NCI-H748 (cell line): ENCODE results near the gene POLR1E.
"Not testable (repeated sequence)": the region's sequence is repeated elsewhere in the genome, so short reads cannot be mapped to it uniquely, and the experiment has no call there.

Experiments
- DNase-seq: peaks from one replicate; lab custom pipeline; 2025; ENCODE audit not compliant: unreplicated experiment; lab: John Stamatoyannopoulos, UW

POLR1E gene

DNA sequence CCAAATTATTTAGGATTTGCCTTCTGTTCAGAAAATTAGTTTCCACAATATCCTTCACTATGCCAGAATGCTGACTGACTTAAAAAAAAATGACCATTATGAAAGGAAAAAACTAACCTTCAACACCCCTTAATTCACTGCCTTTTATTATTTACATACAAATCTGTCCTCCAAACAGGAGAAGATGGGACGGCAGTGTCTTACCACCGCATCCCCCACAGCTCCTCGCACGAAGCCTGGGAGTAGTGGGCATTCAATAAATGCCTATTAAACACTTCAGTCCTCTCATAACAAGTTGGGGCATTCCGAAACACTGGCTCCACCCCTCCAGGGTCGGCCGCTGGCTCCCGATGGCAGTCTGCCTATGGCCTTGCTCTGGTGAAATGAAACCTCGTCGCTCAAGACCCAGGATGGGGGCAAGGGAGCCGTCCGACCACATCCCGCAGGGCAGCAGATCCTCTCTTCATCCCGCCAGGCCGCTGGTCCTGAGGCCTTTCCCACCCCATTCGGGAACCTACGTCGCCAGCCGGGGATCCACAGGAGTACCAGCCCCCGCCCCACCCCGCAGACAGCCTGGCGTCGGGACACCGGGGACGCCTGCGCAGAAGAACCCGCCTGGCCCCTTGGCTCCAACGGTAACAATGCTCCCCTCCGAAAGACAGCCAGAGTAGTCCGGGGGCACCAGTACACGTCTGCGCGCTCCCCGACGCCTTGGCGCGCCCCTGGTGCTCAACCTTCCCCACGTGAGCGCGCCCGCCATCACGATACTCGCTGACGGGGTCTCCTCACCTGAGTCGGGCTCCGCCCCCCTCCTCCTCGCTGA, 21.1 kb upstream of the POLR1E start:
- no peak for DNase-seq

DNA sequence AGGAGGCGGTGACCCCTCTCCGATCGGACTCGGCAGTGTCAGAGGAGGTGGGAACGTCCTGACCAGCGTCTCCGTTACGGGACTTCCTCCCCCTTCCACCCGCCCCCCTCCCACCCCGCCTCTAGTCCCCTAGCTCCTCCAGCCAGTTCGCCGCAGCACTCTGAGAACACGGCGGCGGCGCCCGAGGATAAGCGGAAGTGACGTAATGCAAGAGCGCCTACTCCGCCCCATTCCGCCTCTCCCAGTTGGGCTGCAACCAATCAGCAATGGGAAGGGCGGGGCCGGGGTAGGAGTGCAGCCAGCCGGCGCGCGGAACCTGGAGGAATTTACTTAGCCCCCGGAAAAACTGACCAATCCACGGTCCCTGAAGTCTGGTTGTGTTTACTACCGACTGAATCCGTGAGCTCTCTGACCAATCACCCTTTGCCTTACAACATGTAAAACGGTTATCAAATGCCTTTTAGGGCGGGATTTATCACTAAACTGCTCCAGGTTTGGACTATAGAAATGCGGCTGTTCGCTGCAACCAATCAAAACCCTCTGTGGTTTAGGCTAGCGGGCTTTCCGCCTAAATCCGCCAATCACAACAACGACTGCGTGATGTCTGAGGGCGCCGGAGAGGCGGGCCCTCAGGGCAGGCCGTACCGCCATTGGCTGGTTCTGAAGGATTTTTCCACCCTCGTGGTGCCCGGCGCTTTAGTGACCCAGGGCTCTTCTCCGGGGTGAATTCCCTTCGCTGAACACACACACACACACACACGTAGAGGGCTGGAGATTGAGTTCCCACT, 20.3 kb upstream of the POLR1E start, which contains the start of gene ZBTB5:
TSS of gene ZBTB5 (minus strand) at position 202 of the 788 bp plus-strand sequence. CDS start 22,899 bp downstream, outside the sequence.
- DNase-seq, result peak; percentile 100

DNA sequence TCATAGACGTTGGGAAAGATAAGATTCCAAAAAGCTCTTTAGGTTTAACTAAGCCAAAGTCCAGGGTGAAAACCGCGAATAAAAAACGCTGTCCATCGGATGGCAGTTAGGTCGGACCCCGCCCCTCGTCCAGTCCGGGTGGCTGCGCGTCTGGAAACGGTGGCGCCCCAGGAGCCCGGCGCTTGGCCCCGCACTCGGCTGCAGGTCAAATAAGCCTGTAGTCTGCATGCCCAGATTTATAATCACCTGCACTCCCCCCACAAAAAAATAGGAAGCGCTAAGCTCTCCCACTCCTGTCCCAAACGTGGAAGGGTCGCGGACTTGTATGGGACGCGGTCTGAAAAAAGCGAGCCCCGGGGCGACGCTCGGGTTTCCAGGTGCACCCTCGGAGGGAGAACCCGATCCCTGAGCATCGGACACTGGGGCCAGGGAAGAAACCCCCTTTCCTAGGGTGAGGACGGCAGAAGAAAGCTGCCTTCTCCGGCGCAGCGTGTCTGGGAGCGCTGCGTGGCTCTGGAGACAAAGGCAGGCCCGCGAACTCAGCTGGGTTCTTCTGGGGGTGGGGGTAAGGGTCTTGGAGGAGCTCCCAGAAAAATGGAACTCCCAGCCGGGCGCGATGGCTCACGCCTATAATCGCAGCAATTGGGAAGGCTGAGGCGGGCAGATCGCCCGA, 19.6 kb upstream of the POLR1E start:
- DNase-seq, result peak; percentile 60

DNA sequence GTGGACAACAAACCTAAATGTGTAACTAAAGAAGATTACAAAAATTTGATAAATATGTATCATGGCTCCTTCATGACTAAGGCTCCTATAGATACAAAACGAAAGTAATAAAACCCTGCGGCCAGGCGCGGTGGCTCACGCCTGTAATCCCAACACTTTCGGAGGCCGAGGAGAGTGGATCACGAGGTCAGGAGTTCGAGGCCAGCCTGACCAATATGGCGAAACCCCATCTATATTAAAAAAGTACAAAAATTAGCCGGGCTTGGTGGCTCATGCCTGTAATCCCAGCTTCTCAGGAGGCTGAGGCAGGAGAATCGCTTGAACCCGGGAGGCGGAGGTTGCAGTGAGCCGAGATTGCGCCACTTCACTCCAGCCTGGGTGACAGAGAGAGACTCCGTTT, 18.2 kb upstream of the POLR1E start:
- DNase-seq, result not testable (repeated sequence)

DNA sequence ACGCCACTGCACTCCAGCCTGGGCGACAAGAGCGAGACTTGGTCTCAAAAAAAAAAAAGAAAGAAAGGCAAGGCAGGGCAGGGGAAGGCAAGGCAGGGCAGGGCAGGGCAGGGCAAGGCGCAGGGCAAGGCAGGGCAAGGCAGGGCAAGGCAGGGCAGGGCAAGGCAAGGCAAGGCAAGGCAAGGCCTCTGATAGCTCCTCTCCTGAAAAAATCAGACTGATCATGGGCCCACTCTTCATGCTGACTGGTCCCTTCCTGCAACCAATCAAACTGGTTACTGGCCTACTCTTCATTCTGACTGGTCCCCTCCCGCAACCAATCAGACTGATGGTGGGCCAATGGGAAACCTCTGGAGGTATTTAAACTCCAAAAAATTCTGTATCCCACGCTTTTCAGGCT, 17.1 kb upstream of the POLR1E start:
- DNase-seq, result no peak

DNA sequence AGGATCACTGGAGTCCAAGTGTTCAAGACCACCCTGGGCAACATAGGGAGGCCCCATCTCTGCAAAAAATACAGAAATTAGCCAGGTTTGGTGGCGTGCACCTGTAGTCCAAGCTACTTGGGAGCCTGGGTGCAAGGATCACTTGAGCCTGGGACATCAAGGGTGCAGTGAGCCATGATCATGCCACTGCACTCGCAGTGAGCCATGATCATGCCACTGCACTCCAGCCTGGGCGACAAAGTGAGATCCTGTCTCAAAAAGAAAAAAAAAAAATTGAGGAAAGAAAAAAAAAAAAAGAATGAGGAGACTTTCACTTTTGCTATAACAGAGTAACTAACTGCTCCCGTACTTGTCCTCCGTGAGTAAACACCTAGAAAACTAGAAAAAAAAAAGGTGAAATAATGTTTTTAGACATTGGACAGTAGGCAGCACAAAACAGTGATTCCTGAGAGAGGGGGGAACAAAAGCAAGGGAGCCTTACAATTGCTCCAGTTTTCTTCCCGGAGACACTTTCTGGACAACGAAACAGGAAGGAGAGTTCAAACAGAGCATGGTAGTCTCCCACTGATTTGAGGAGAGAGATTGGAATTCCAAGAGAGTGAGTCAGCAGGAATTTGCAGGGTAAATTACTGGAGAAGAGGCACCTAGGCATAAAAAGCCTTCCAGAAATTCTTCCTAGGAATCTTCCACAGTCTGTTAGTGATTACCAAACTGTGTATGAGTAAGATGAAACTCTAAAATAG, 13.6 kb upstream of the POLR1E start:
- DNase-seq, result no peak

DNA sequence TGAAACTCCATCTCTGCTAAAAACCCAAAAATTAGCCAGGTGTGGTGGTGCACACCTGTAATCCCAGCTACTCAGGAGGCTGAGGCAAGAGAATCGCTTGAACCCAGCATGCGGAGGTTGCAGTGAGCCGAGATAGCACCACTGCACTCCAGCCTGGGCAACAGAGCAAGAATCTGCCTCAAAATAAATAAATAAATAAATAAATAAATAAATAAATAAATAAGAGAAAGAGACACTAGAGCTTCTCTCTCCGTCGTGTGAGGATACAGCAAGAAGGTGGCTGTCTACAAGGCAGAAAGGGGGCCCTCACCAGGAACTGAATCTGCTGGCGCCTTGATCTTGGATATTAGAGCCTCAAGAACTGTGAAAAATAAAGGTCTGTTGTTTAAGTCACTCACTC, 11.8 kb upstream of the POLR1E start:
- DNase-seq, result not testable (repeated sequence)

DNA sequence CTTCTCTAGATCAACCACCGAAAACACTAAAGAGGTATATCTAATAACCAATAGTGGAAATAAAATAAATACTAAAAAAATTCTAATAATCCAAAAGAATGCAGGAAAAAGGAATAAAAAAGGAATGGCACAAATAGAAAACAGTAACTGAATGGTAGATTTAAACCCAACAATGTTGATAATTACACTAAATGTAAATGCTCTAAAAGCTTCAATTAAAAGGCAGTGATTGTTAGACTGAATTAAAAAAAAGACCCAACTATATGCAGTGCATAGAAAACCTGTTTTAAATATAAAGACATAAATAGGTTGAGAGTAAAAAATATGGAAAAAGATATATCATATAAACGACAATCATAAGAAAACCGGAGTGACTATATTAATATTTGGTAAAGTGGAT, 11.3 kb upstream of the POLR1E start:
- no peak for DNase-seq

DNA sequence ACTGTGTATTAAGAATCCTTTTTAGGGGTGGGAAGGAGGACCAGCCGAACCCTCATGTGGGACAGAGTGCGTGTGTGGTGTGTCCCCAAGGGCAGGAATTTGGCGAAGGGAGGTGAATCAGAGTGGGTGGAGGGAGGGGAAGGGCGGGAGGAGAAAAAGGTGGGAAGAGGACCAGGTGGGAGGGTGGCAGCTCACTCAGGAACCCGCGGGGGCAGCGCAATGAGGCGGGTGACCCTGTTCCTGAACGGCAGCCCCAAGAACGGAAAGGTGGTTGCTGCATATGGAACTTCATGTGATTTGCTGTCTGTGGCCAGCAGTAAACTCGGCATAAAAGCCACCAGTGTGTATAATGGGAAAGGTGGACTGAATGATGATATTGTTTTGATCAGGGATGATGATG, 8.8 kb upstream of the POLR1E start:
- no peak for DNase-seq

DNA sequence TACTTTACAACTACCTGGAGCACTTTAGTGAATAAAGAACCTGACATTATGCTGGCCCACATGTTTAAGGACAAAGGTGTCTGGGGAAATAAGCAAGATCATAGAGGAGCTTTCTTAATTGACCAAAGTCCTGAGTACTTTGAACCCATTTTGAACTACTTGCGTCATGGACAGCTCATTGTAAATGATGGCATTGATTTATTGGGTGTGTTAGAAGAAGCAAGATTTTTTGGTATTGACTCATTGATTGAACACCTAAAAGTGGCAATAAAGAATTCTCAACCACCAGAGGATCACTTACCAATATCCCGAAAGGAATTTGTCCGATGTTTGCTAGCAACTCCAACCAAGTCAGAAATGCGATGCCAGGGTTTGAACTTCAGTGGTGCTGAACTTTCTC, 8.3 kb upstream of the POLR1E start:
- DNase-seq, result not testable (repeated sequence)

DNA sequence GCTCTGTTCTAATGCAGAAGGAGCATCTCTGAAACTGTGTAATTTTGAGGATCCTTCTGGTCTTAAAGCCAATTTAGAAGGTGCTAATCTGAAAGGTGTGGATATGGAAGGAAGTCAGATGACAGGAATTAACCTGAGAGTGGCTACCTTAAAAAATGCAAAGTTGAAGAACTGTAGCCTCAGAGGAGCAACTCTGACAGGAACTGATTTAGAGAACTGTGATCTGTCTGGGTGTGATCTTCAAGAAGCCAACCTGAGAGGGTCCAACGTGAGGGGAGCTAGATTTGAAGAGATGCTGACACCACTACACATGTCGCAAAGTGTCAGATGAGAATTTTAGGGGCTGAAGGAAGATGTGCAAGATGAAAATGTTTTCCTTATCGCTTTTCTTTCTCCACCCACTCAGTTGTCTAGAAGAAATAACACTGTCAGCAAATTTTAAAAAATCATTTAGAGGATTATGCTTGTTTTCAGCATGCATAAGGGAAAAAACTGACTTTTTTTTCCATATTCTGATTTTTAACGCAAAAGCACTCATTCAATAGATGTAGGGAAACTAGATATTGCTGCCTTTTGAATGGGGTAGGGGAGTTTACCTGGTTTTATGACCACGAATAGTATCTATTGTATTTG, 7.6 kb upstream of the POLR1E start:
- DNase-seq, result not testable (repeated sequence)

DNA sequence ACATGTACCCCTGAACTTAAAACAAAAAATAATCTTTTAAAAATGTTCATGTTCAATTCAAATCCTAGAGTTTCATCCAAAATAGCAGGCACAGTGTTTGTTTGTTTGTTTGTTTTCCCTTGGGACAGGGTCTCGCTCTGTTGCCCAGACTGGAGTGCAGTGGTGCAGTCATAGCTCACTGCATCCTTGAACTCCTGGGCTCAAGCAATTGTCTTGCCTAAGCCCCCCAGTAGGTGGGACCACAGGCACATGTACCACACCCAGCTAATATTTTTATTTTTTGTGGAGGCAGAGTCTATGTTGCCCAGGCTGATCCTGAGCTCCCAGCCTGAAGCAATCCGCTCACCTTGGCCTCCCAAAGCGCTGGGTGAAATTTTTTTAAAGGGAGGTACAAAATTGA, 5.0 kb upstream of the POLR1E start:
- DNase-seq, result no peak

DNA sequence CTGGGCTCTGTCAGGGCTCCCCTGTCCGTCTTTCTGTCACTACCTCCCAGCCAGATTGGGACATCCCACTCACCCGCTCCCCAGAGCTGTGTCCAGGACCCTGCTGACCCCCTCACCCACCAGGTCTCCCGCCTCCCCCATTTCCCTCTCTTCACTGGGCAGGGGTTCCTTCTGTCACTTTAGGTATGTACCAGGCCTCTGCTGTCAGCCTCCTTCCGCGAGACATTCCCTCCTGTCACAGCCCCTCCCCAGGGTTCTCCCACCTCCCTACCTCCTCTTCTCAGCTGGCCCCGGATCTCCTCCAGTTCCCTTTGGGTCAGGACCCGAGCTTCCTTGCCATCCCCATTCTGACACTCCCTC, 488 bp downstream of the POLR1E start:
- DNase-seq, result no peak

DNA sequence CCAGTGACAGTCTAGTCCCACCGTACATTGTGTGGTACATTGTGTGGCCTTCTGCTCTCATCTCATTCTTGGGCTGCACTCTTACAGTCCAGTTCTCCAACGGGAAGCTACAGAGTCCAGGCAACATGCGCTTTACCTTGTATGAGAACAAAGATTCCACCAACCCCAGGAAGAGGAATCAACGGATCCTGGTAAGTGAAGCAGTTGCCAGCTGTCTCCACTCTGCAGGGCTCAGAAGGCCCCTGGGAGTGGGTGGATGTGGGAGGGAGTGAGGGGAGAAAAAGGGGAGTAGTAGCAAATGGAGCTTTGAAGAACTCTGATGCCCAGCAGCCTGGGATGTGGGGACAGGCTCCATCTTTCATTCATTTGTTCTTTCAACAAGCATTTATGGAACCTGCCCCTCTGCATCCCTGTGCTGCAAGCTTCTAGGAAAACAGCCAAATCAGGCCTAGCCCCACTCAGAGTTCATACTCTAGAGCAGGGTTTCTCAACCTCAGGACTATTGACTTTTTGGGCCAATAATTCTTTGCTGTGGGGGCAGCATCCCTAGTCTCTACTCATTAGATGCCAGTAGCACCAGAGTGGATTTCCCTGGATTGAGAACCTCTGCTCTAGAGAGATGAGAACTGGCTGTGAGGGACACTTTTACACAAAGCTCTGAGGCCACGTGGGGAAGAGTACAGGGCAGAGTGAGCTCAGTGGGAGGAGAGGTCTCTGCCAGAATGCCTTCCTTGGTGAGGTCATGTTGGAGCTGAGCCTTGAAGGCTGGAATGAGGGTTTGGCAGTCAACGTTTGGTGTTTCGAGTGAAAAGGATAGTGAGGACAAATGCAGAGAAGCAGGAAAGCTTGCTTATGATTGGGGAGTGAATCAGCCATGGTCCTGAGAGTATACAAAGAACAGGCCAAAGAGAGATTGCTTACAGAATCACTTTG, 1.1 kb downstream of the POLR1E start:
- peak; percentile 35 for DNase-seq

DNA sequence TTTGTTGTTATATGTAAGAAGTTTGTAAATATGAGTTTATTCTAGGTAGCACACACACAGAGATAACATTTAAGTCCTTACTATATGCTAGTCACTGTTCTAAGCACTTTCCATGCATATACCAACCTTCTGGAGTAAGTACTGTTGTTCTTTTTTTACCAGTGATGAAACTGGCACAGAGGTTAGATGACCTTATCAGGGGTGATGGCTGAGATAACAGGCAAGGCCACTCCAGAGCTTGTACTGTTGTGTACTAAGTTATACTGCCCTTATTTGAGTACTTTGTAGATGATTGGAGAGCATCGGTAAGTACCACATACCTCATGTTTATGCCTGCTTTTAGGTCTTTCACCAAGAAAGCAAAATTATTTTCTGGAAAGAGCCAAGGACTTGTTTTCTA, 6.2 kb downstream of the POLR1E start:
- DNase-seq, result no peak

DNA sequence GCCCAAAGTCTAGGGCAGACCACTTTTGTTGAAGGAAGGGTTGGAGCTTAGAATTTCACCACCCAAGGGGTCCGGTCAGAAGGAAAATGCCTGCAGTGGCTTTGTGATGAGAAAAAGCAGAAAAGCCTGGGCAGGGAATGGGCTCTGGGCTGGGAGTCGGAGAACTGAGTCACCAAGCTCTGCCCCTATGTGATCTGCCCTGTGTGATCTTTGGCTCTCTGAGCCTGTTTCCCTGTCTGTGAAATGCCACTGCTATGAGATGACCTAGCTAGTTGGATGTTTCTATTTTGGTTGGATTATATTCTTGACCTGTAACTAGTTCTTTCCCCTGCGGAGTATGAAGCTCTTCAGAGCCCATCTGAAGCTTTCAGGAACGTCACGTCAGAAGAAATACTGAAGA, 9.8 kb downstream of the POLR1E start:
- DNase-seq, result no peak

DNA sequence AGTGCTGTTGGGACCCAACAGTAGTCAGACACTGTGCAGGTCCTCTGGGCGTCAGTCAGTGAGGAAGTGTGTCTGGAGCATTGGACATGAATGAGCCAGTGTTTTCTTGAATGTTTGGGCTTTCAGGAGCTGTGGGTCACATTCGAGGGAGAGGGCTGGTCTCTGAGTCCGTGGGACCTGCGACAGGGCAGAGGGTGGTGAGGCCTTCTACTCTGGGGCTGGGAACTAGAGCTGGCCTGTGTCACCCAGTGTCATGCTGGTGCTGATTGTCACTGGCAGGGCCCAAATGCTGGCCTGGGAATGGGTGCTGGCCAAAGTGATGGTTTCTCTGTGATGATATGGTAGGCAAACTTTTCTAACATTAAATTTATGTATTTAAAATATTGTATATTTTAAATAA, 10.3 kb downstream of the POLR1E start:
- DNase-seq, result no peak

DNA sequence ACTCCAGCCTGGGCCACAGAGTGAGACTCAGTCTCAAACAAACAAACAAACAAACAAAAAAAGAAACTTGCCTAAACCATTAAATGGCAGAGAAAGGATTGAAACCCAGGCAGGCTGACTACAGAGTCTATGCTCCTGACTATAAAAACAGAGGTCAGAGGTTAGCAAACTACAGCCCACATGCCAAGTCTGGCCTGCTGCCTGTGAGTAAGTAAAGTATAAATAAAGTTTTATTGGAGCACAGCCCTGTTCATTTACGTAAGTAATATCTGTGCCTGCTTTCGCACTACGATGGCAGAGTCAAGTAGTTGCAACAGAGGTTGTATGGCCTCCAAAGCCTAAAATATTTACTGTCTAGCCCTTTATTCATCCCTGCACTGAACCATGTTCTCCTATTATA, 11.6 kb downstream of the POLR1E start:
- no peak for DNase-seq

DNA sequence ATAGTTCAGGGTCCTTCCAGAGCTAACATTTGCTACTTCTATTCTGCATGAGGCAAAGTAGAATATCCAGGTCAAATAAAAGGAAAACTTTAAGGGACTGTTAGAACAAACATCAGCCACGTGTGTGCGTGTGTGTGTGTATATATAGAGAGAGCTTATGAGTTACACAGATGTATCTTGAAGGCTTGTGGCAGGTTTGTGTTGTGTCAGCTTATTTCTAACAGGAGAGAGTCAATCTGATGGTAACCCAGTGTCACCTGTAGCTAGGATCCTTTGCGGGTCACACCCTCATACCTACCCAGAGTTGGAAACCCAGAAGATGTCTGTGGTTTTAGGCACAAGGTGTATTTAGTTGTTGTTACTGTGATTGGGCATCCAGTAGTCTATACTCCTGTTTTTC, 12.7 kb downstream of the POLR1E start:
- DNase-seq, result no peak

DNA sequence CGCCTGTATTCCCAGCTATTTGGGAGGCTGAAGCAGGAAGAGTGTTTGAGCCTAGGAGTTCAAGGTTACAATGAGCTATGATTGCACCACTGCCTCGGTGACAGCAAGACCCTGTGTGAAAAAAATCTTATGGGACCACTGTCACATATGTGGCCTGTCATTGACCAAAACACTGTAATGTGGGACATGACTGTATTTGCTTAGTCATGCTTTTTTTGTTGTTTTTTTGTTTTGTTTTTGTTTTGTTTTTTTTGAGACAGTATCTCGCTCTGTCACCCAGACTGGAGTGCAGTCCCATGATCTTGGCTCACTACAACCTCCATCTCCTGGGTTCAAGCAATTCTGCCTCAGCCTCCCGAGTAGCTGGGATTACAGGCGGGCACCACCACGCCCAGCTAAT, 13.5 kb downstream of the POLR1E start:
- DNase-seq, result no peak
